Measurements from ENCODE around the gene EFNA2. TPM values are rescaled to one million over a fixed set of nuclear protein-coding genes. Genes with fewer than 3 reads are reported as not detected.

Gene EFNA2
- total RNA-seq, 1 experiment from 2014 or later, result 12.2 TPM

GRCh38 chr19:1252221-1252820, 33.4 kb upstream of the EFNA2 start:
- ATAC-seq (peak; percentile 3; the same call in 1 of the 2 replicates), DNase-seq (ENCODE audit: low read depth, low spot score) (no peak)
- no peaks in the 10 kb centered on the region for H3K9me3 ChIP-seq (ENCODE audit: control insufficient read depth in 1 of 2, insufficient read depth in 1 of 2, low read depth in 1 of 2, low read length in 2 of 2)
- TF ChIP-seq SP1 (IDR thresholded peaks at IDR 0.05; ENCODE audit: low read depth) (peak; percentile 36), EZH2phosphoT487 (IDR thresholded peaks at IDR 0.05; ENCODE audit: borderline replicate concordance) (no peak), SIN3A (IDR thresholded peaks at IDR 0.05; ENCODE audit: low read depth) (peak; percentile 23; the same call in 1 of the 2 replicates), MAX (IDR thresholded peaks at IDR 0.05) (no peak), CTCF (IDR thresholded peaks at IDR 0.05 in 2 of 3, conservative IDR thresholded peaks at IDR 0.05 in 1 of 3; ENCODE audit: borderline replicate concordance in 1 of 3, insufficient read depth in 1 of 3, low read depth in 2 of 3, low read length in 2 of 3) (no peak), TCF7L2 (IDR thresholded peaks at IDR 0.05; ENCODE audit: borderline replicate concordance, extremely low read depth, insufficient read depth, insufficient read length) (peak; percentile 92), EZH2 (IDR thresholded peaks at IDR 0.05) (no peak), ATF3 (IDR thresholded peaks at IDR 0.05) (no peak), ELF1 (IDR thresholded peaks at IDR 0.05; ENCODE audit: borderline replicate concordance, low read depth) (no peak), JUND (IDR thresholded peaks at IDR 0.05) (peak; percentile 46; the same call in 1 of the 2 replicates), POLR2AphosphoS5 (IDR thresholded peaks at IDR 0.05; ENCODE audit: low read depth, low read length) (peak; percentile 42), ZFX (IDR thresholded peaks at IDR 0.05) (peak; percentile 11; the same call in 1 of the 2 replicates), SRF (IDR thresholded peaks at IDR 0.05; ENCODE audit: low read depth) (no peak)
- ChIA-PET RAD21 (ENCODE audit: low non-redundant PET in 1 of 2, low total read pairs in 2 of 2, uncharacterized antibody in 2 of 2, unreplicated experiment in 2 of 2) (interaction anchor here (0.9 to 1.5 kb wide), 6 partner anchors 7 to 17 kb away, joined by 3 to 12 read pairs (median 6); partner anchors contain the start of gene CIRBP (in 1 of the 2)), POLR2A (interaction anchor here (0.7 to 3.5 kb wide), 6 partner anchors 8 to 49 kb away, joined by 3 to 40 read pairs (median 7); partner anchors contain the start of gene CIRBP), CTCF (interaction anchor here (1.4 to 2.3 kb wide), 2 partner anchors 8 to 14 kb away, joined by 13 to 16 read pairs; no protein-coding TSS in a partner anchor)
- H3K27me3 ChIP-seq (ENCODE audit: insufficient read depth, low read length), result no peaks in the 10 kb centered on the region
- no peaks in the 10 kb centered on the region for H3K9me2 ChIP-seq (ENCODE audit: insufficient read depth)
- H4K20me1 ChIP-seq (ENCODE audit: insufficient read depth), result peaks cover 3% of the 10 kb centered on the region; the same call in 1 of the 2 replicates
- peak overlapping the region; percentile 68 to 74 for H3K4me3 ChIP-seq (replicated peaks in 1 of 2; ENCODE audit: low read depth in 1 of 2, low read length in 2 of 2)
- H3K79me2 ChIP-seq (ENCODE audit: insufficient read depth, low read length), result peaks cover 70% of the 10 kb centered on the region
- H3K9ac ChIP-seq (ENCODE audit: low read length), result peak overlapping the region; percentile 91
- BruUV-seq (replicated peaks), result no TSS peak
- intact Hi-C loops (cut with micrococcal nuclease), result no loop called here
- H3K4me2 ChIP-seq (ENCODE audit: low read length), result peak overlapping the region; percentile 99
- peak overlapping the region; percentile 99 for H3K27ac ChIP-seq (ENCODE audit: low read depth, low read length)
- peaks cover 21 to 72% of the 10 kb centered on the region in 2 experiments for H3K4me1 ChIP-seq (ENCODE audit: control insufficient read depth in 1 of 2, insufficient read depth in 2 of 2, low read length in 2 of 2)
- no peak overlapping the region for H2AFZ ChIP-seq (ENCODE audit: low read depth, low read length, poor library complexity, severe bottlenecking)
- H3K36me3 ChIP-seq (ENCODE audit: control insufficient read depth in 1 of 2, insufficient read depth in 2 of 2, low read length in 2 of 2), result peaks cover 25 to 48% of the 10 kb centered on the region in 2 experiments
